ENCODE data around the gene DOK1. TPM values are rescaled to one million over a fixed set of nuclear protein-coding genes. Genes with fewer than 3 reads are reported as not detected.

Gene DOK1
- total RNA-seq, 1 experiment from 2014 or later: 66.8 TPM

DNA sequence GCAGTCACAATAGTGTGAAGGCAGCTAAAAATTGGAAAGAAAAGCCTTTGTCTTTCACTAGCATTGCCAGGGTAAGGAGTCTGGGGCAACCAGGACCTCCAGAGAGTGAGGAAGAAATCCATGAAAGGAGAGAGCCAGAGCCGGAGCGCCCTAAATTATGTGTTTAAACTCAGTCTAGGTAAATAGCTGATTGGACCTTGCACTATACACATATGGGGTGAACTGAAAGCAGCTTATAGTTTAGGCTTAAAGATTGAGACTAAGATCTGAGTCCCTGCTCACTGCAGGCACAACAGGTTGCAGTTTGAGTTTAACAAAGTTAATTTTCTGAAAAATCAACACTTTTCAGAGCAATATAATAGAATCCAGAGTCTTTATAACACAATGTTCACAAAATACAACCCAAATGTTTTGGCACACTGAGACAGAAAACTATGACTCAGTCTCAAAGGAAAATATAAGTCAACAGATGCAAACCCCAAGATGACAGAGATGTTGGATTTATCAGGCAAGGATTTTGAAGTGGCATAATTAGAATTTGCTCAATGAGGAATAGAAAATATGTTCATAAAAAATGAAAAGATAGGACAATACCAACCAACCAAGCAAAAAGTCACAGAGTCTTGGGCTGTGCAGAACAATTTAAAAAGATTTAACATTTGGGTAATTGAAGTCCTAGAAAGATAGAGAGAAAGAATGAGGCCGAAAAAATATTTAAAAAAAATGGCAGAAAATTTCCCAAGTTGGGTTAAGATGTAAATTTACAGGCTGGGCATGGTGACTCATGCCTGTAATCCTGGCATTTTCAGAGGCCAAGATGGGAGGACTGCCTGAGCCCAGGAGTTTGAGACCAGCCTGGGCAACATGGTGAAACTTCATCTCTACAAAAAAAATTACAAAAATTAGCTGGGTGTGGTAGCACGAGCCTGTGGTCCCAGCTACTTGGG is 39.6 kb downstream of the DOK1 start:
- DNase-seq (ENCODE audit: low read depth): no peak

- no peak for DNase-seq (ENCODE audit: low read depth)
These were observed 42.1 kb downstream of the DOK1 start for GRCh38 chr2:74596584-74596983.

GRCh38 chr2:74597410-74597809 is 42.9 kb downstream of the DOK1 start:
- no peak for DNase-seq (ENCODE audit: low read depth)

DNA sequence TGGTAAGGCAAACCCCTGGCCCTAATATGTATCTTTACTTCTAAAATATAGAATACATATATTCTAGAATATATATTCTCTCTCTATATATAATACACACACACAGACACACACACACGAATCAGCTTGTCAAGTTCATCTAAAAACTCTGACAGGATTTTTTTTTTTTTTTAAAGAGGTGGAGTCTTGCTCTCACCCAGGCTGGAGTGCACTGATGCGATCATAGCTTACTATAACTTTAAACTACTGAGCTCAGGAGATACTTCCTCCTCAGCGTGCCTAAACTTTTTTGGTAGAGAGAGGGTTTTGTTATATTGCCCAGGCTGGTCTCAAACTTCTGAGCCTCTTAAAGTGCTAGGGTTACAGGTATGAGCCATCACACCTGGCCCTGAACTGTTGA is 45.2 kb downstream of the DOK1 start:
- no peak for DNase-seq (ENCODE audit: low read depth)

GRCh38 chr2:74602586-74603281 is 48.2 kb downstream of the DOK1 start:
- DNase-seq (ENCODE audit: low read depth): peak; percentile 77

- DNase-seq (ENCODE audit: low read depth): no peak
These were observed 48.9 kb downstream of the DOK1 start for GRCh38 chr2:74603282-74604000.

- DNase-seq (ENCODE audit: low read depth): no peak
These were observed 52.4 kb downstream of the DOK1 start for GRCh38 chr2:74606927-74607326.

Other genes with a start within 250 kb of the DOK1 start
- not detected in 2 replicates for gene SLC4A5, start 211.3 kb upstream of the DOK1 start, total RNA-seq (2014; rRNA removed; shearing (Covaris generic))
- 73.0 and 84.6 TPM in 2 replicates for gene DCTN1, start 174.4 kb upstream of the DOK1 start, total RNA-seq (2014; rRNA removed; shearing (Covaris generic))
- 0.37 and 2.2 TPM in 2 replicates for gene C2orf81, start 133.1 kb upstream of the DOK1 start, total RNA-seq (2014; rRNA removed; shearing (Covaris generic))
- gene WDR54, start 133.0 kb upstream of the DOK1 start, total RNA-seq (2014; rRNA removed; shearing (Covaris generic)): 59.7 and 66.7 TPM in 2 replicates
- 15.8 and 21.1 TPM in 2 replicates for gene RTKN, start 112.8 kb upstream of the DOK1 start, total RNA-seq (2014; rRNA removed; shearing (Covaris generic))
- gene INO80B, start 99.6 kb upstream of the DOK1 start, total RNA-seq (2014; rRNA removed; shearing (Covaris generic)): 19.0 and 19.6 TPM in 2 replicates
- 31.0 and 47.8 TPM in 2 replicates for gene WBP1, start 96.3 kb upstream of the DOK1 start, total RNA-seq (2014; rRNA removed; shearing (Covaris generic))
- gene MOGS, start 89.3 kb upstream of the DOK1 start, total RNA-seq (2014; rRNA removed; shearing (Covaris generic)): 66.5 and 68.5 TPM in 2 replicates
- 79.3 and 113 TPM in 2 replicates for gene MRPL53, start 82.0 kb upstream of the DOK1 start, total RNA-seq (2014; rRNA removed; shearing (Covaris generic))
- gene CCDC142, start 71.7 kb upstream of the DOK1 start, total RNA-seq (2014; rRNA removed; shearing (Covaris generic)): 12.7 and 13.2 TPM in 2 replicates
- 18.7 and 26.0 TPM in 2 replicates for gene TTC31, start 71.6 kb upstream of the DOK1 start, total RNA-seq (2014; rRNA removed; shearing (Covaris generic))
- gene LBX2, start 55.1 kb upstream of the DOK1 start, total RNA-seq (2014; rRNA removed; shearing (Covaris generic)): 0.84 and 4.0 TPM in 2 replicates
- 27.2 and 29.8 TPM in 2 replicates for gene PCGF1, start 47.0 kb upstream of the DOK1 start, total RNA-seq (2014; rRNA removed; shearing (Covaris generic))
- not detected in 2 replicates for gene TLX2, start 40.3 kb upstream of the DOK1 start, total RNA-seq (2014; rRNA removed; shearing (Covaris generic))
- gene DQX1, start 28.5 kb upstream of the DOK1 start, total RNA-seq (2014; rRNA removed; shearing (Covaris generic)): 0.13 and 0.18 TPM in 2 replicates
- gene AUP1, start 25.0 kb upstream of the DOK1 start, total RNA-seq (2014; rRNA removed; shearing (Covaris generic)): 169 and 184 TPM in 2 replicates
- 84.5 and 94.6 TPM in 2 replicates for gene HTRA2, start 24.8 kb upstream of the DOK1 start, total RNA-seq (2014; rRNA removed; shearing (Covaris generic))
- gene LOXL3, start 778 bp upstream of the DOK1 start, total RNA-seq (2014; rRNA removed; shearing (Covaris generic)): 48.5 and 49.8 TPM in 2 replicates
- 0.03 and 0.13 TPM in 2 replicates for gene M1AP, start 93.6 kb downstream of the DOK1 start, total RNA-seq (2014; rRNA removed; shearing (Covaris generic))
- gene SEMA4F, start 99.5 kb downstream of the DOK1 start, total RNA-seq (2014; rRNA removed; shearing (Covaris generic)): 11.6 and 12.7 TPM in 2 replicates